NCI-H69 (cell line): ENCODE results near the gene ANO8.

Source experiments
- DNase-seq: peaks from one replicate; lab custom pipeline; 2025; lab: John Stamatoyannopoulos, UW

The ANO8 gene

GRCh38 chr19:17327654-17328516 is 6.8 kb downstream of the ANO8 start:
- DNase-seq, result peak; percentile 58

GRCh38 chr19:17327068-17327653 is 7.5 kb downstream of the ANO8 start:
- DNase-seq, result no peak

- no peak for DNase-seq
These were observed 8.1 kb downstream of the ANO8 start for GRCh38 chr19:17326595-17326966.

GRCh38 chr19:17325881-17326594 is 8.6 kb downstream of the ANO8 start:
- no peak for DNase-seq

- DNase-seq, result no peak
These were observed 9.5 kb downstream of the ANO8 start for GRCh38 chr19:17325133-17325532.

- no peak for DNase-seq
These were observed 10.1 kb downstream of the ANO8 start for GRCh38 chr19:17324357-17325114.

GRCh38 chr19:17323964-17324332 is 10.7 kb downstream of the ANO8 start:
- DNase-seq, result no peak

- no peak for DNase-seq
These were observed 11.2 kb downstream of the ANO8 start for GRCh38 chr19:17323300-17323963.

- DNase-seq, result no peak
These were observed 11.8 kb downstream of the ANO8 start for GRCh38 chr19:17322854-17323253.

GRCh38 chr19:17321655-17322489 is 12.8 kb downstream of the ANO8 start:
- DNase-seq, result no peak

GRCh38 chr19:17320435-17320834 is 14.2 kb downstream of the ANO8 start:
- DNase-seq, result no peak

GRCh38 chr19:17319473-17320238 is 15.0 kb downstream of the ANO8 start:
- DNase-seq, result no peak

- no peak for DNase-seq
These were observed 15.7 kb downstream of the ANO8 start for GRCh38 chr19:17318966-17319365.

GRCh38 chr19:17314007-17314593 is 20.6 kb downstream of the ANO8 start:
- no peak for DNase-seq

- no peak for DNase-seq
These were observed 22.2 kb downstream of the ANO8 start for GRCh38 chr19:17312189-17313113.

- DNase-seq, result no peak
These were observed 23.0 kb downstream of the ANO8 start for GRCh38 chr19:17311455-17312188.

GRCh38 chr19:17309965-17310461 is 24.6 kb downstream of the ANO8 start:
- no peak for DNase-seq
